ENCODE measurements around the gene COL1A1.

The COL1A1 gene

GRCh38 chr17:50145532-50146229 is 55.8 kb downstream of the COL1A1 start:
- TF ChIP-seq CTCF (IDR thresholded peaks at IDR 0.05; ENCODE audit: insufficient read depth, low read depth, low read length, missing control alignments): no peak
- no peak for DNase-seq (ENCODE audit: low read depth)
- H3K4me3 ChIP-seq (ENCODE audit: low read depth, low read length): peak overlapping the region; percentile 91

GRCh38 chr17:50144845-50145531 is 56.4 kb downstream of the COL1A1 start:
- TF ChIP-seq CTCF (IDR thresholded peaks at IDR 0.05; ENCODE audit: insufficient read depth, low read depth, low read length, missing control alignments): no peak
- H3K4me3 ChIP-seq (ENCODE audit: low read depth, low read length): no peak overlapping the region
- no peak for DNase-seq (ENCODE audit: low read depth)

- no peak overlapping the region for H3K4me3 ChIP-seq (ENCODE audit: low read depth, low read length)
These were observed 57.1 kb downstream of the COL1A1 start for GRCh38 chr17:50144355-50144754.

GRCh38 chr17:50143461-50144176 is 57.8 kb downstream of the COL1A1 start:
- no peak for TF ChIP-seq CTCF (IDR thresholded peaks at IDR 0.05; ENCODE audit: insufficient read depth, low read depth, low read length, missing control alignments)
- no peak for DNase-seq (ENCODE audit: low read depth)
- no peak overlapping the region for H3K4me3 ChIP-seq (ENCODE audit: low read depth, low read length)

More at GRCh38 chr17:50144355-50144754, 57.1 kb downstream of the COL1A1 start:
- TF ChIP-seq CTCF (IDR thresholded peaks at IDR 0.05; ENCODE audit: insufficient read depth, low read depth, low read length, missing control alignments): no peak
- no peak for DNase-seq (ENCODE audit: low read depth)

- no peak overlapping the region for H3K4me3 ChIP-seq (ENCODE audit: low read depth, low read length)
- no peak for DNase-seq (ENCODE audit: low read depth)
- no peak for TF ChIP-seq CTCF (IDR thresholded peaks at IDR 0.05; ENCODE audit: insufficient read depth, low read depth, low read length, missing control alignments)
These were observed 59.7 kb downstream of the COL1A1 start for GRCh38 chr17:50141745-50142110.

- no peak for DNase-seq (ENCODE audit: low read depth)
- H3K4me3 ChIP-seq (ENCODE audit: low read depth, low read length): no peak overlapping the region
- TF ChIP-seq CTCF (IDR thresholded peaks at IDR 0.05; ENCODE audit: insufficient read depth, low read depth, low read length, missing control alignments): no peak
These were observed 60.2 kb downstream of the COL1A1 start for GRCh38 chr17:50141026-50141744.

Data from GM12865 (cell line).